ENCODE measurements around the gene P4HA3.

Gene P4HA3

GRCh38 chr11:74276581-74276980, 34.9 kb downstream of the P4HA3 start:
- ATAC-seq (ENCODE audit: low read depth) (no peak), DNase-seq (ENCODE audit: low spot score) (no peak)
- TF ChIP-seq, protein P1, sequence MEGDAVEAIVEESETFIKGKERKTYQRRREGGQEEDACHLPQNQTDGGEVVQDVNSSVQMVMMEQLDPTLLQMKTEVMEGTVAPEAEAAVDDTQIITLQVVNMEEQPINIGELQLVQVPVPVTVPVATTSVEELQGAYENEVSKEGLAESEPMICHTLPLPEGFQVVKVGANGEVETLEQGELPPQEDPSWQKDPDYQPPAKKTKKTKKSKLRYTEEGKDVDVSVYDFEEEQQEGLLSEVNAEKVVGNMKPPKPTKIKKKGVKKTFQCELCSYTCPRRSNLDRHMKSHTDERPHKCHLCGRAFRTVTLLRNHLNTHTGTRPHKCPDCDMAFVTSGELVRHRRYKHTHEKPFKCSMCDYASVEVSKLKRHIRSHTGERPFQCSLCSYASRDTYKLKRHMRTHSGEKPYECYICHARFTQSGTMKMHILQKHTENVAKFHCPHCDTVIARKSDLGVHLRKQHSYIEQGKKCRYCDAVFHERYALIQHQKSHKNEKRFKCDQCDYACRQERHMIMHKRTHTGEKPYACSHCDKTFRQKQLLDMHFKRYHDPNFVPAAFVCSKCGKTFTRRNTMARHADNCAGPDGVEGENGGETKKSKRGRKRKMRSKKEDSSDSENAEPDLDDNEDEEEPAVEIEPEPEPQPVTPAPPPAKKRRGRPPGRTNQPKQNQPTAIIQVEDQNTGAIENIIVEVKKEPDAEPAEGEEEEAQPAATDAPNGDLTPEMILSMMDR (IDR thresholded peaks at IDR 0.05; ENCODE audit: poor library complexity, severe bottlenecking) = no peak
- Histone ChIP-seq H3K9me3 (ENCODE audit: severe bottlenecking) (no peaks in the 10 kb centered on the region), H3K36me3 (ENCODE audit: low read depth) (no peaks in the 10 kb centered on the region), H3K4me1 (ENCODE audit: insufficient read depth, poor library complexity, severe bottlenecking) (no peaks in the 10 kb centered on the region), H3K27ac (ENCODE audit: poor library complexity, severe bottlenecking) (no peak overlapping the region), H3K4me3 (ENCODE audit: severe bottlenecking) (no peak overlapping the region), H3K27me3 (ENCODE audit: insufficient read depth, poor library complexity, severe bottlenecking) (no peaks in the 10 kb centered on the region)

DNA sequence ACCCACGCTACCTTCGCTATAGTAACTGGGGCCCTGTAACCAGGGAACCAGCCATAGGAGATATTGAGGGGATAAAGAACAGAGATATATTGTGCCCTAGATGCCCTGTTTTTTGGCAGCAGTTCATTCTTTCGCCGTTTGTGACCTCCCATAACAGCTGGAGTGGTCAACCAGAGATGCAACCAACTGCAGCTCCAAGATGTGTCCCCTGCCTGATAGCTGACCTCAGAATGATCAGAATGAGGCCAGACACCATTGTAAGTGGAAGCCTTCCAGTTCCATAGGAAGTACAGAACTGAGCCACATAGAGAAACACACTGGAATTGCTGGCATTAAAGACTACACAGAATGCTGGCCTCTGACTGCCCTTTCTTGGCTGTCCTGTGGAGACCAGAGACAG, 39.2 kb downstream of the P4HA3 start:
- no peaks in the 10 kb centered on the region for H3K9me3 ChIP-seq (ENCODE audit: severe bottlenecking)
- no peak overlapping the region for H3K27ac ChIP-seq (ENCODE audit: poor library complexity, severe bottlenecking)
- ATAC-seq (ENCODE audit: low read depth) (no peak), DNase-seq (ENCODE audit: low spot score) (no peak)
- no peaks in the 10 kb centered on the region for H3K27me3 ChIP-seq (ENCODE audit: insufficient read depth, poor library complexity, severe bottlenecking)
- TF ChIP-seq, protein P1 (IDR thresholded peaks at IDR 0.05; ENCODE audit: poor library complexity, severe bottlenecking) = no peak
- H3K4me3 ChIP-seq (ENCODE audit: severe bottlenecking) = no peak overlapping the region
- no peaks in the 10 kb centered on the region for H3K36me3 ChIP-seq (ENCODE audit: low read depth)
- no peaks in the 10 kb centered on the region for H3K4me1 ChIP-seq (ENCODE audit: insufficient read depth, poor library complexity, severe bottlenecking)

DNA sequence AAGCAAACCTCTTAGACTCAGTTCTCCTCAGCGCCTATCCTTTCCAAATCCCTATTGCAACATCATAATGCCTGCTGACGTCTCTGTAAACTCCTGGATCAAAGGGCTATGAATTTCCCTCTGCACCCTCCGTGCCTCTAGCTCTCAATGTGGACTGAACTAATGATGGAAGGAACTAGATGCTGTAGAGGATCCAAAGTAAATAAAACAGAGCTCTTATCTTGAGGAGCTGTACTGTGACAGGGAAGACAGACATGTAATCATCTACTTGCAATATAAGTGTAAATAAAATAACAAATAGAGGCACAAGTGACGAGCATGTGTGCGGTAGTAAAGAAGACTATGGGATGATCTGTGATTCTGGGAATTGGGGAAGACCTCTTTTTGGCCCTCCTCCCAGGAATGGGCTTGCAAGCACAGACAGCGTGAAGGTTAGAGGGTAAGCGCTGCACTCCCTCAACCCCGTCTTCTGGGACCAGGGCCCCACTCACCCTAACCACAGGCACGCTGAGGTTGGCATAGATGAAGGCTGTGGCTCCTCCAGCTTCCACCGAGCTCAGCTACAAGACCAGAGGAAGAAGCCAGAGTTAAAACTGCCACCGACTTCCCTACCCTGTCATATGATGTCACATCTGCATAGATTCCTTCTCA, 42.2 kb downstream of the P4HA3 start:
- no peaks in the 10 kb centered on the region for H3K9me3 ChIP-seq (ENCODE audit: severe bottlenecking)
- ATAC-seq (ENCODE audit: low read depth) (no peak), DNase-seq (ENCODE audit: low spot score) (no peak)
- no peak overlapping the region for H3K27ac ChIP-seq (ENCODE audit: poor library complexity, severe bottlenecking)
- H3K4me1 ChIP-seq (ENCODE audit: insufficient read depth, poor library complexity, severe bottlenecking) = no peaks in the 10 kb centered on the region
- H3K27me3 ChIP-seq (ENCODE audit: insufficient read depth, poor library complexity, severe bottlenecking) = no peaks in the 10 kb centered on the region
- H3K36me3 ChIP-seq (ENCODE audit: low read depth) = no peaks in the 10 kb centered on the region
- no peak overlapping the region for H3K4me3 ChIP-seq (ENCODE audit: severe bottlenecking)
- TF ChIP-seq, protein P1 (IDR thresholded peaks at IDR 0.05; ENCODE audit: poor library complexity, severe bottlenecking) = no peak

DNA sequence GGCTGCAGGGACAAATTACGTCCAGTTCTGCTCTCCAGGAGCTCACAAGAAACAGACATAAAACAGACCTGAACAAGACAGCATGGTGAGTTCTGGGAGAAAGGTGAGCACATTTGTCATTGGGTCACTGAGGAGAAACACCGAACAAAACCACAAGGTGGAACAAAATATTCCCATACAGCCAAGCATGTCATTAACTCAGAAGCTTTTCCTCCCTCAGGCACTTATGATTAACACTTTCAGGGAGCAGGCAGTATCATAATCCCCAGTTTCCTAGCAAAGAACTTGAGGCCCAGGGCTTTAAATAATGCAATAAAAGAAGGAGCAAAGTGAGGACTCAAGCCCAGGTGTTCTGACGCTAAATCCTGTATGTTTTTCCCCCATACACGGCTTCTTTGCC, 43.0 kb downstream of the P4HA3 start:
- ATAC-seq (ENCODE audit: low read depth) (peak; percentile 55), DNase-seq (ENCODE audit: low spot score) (no peak)
- Histone ChIP-seq H3K4me3 (ENCODE audit: severe bottlenecking) (no peak overlapping the region), H3K36me3 (ENCODE audit: low read depth) (no peaks in the 10 kb centered on the region), H3K4me1 (ENCODE audit: insufficient read depth, poor library complexity, severe bottlenecking) (no peaks in the 10 kb centered on the region), H3K27me3 (ENCODE audit: insufficient read depth, poor library complexity, severe bottlenecking) (no peaks in the 10 kb centered on the region), H3K27ac (ENCODE audit: poor library complexity, severe bottlenecking) (no peak overlapping the region), H3K9me3 (ENCODE audit: severe bottlenecking) (no peaks in the 10 kb centered on the region)
- TF ChIP-seq, protein P1 (IDR thresholded peaks at IDR 0.05; ENCODE audit: poor library complexity, severe bottlenecking) = no peak

DNA sequence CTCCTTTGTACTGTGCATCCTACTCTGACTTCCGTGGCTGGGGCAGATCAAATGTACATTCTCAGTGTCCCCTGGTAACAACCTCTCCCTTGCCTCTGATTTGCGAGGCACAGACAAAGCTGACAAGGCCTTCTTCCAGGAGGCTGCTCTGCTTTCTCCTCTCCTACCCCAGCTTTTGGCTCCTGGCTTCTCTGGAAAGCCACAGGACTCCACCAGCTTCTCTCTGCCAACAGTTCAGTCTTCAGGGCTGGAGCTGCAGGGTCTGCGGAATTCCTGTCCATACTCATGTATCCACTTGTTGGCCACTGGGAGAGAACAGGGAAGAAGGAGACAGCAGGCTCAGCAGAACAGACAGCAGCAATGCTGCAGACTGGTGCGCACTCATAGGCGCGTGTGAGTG, 44.4 kb downstream of the P4HA3 start:
- ATAC-seq (ENCODE audit: low read depth) (no peak), DNase-seq (ENCODE audit: low spot score) (no peak)
- Histone ChIP-seq H3K4me3 (ENCODE audit: severe bottlenecking) (no peak overlapping the region), H3K36me3 (ENCODE audit: low read depth) (no peaks in the 10 kb centered on the region), H3K27me3 (ENCODE audit: insufficient read depth, poor library complexity, severe bottlenecking) (no peaks in the 10 kb centered on the region), H3K9me3 (ENCODE audit: severe bottlenecking) (no peaks in the 10 kb centered on the region), H3K27ac (ENCODE audit: poor library complexity, severe bottlenecking) (no peak overlapping the region), H3K4me1 (ENCODE audit: insufficient read depth, poor library complexity, severe bottlenecking) (no peaks in the 10 kb centered on the region)
- TF ChIP-seq, protein P1 (IDR thresholded peaks at IDR 0.05; ENCODE audit: poor library complexity, severe bottlenecking) = no peak

Measured in RWPE2 (cell line).